Posterior cingulate gyrus (tissue), 11 donors: ENCODE data around the gene CHST6.
"Not testable (repeated sequence)": the region's sequence is repeated elsewhere in the genome, so short reads cannot be mapped to it uniquely, and the experiment has no call there.

Experiments used
- DNase-seq, 10 donors: peaks; one replicate each; pipeline versions ENCODE4 v3.0.0 to v3.0.0-alpha.2; 2020 to 2021; ENCODE audit warnings: mixed read lengths in 3 of 10
- intact Hi-C: fragments of 100-400 bp; cut with DNase I; formaldehyde crosslinking; loops from one replicate; pipeline ENCODE4 v1.15.1; 2023

CHST6 gene

GRCh38 chr16:75456971-75457370 is 38.3 kb downstream of the CHST6 start:
- intact Hi-C loops = no loop called here
- DNase-seq = no peak

GRCh38 chr16:75456486-75456885 is 38.8 kb downstream of the CHST6 start:
- intact Hi-C loops, DNase-seq: not testable (repeated sequence)

GRCh38 chr16:75455677-75456076 is 39.6 kb downstream of the CHST6 start:
- intact Hi-C loops = no loop called here
- DNase-seq = no peak

DNA sequence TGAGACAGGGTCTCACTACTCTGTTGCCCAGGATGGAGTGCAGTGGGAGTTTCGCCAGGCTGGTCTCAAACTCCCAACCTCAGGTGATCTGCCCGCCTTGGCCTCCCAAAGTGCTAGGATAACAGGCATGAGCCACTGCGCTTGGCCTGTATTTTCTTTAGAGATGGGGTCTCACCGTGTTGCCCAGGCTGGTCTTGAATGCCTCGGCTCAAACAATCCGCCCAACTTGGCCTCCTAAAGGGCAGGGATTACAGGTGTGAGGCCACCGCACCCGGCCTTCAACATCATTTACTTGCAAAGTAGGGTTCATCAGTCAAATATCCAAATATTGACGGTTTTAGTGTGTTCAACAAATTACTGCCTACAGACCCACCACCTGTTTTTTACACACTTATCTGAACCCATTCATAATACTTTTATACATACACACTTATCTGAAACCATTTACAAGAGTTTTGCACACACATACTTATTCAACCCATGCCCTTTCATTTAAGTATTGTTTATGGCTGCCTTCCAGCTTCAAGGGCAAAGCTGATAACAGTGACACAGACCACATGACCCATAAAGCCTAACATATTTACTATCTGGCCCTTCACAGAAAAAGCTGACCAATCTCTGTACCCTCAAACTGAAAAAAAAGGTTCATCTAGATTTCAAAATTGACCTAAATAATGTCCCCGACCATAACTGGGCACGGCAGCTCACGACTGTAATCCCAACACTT is 42.6 kb downstream of the CHST6 start:
- intact Hi-C loops = no loop called here
- DNase-seq = no peak

DNA sequence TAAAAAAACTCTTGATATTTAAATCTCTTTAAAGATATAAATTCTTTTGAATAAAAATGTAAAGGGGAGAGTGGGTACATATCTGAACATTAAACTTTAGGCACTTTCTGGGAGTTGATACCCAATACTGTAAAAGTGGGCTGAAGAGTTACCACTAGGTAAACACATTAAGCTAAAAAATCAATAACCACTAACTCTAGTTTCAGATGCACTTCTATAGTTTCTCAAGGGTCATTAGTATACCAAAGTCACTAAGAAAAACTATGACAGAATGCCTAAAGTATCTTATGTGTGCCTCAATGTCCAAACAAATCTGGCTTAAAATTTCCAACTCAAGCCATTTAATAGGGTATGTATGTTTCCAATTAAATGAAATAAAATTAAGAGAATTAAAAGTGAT is 48.8 kb downstream of the CHST6 start:
- intact Hi-C loops = no loop called here
- DNase-seq = no peak

DNA sequence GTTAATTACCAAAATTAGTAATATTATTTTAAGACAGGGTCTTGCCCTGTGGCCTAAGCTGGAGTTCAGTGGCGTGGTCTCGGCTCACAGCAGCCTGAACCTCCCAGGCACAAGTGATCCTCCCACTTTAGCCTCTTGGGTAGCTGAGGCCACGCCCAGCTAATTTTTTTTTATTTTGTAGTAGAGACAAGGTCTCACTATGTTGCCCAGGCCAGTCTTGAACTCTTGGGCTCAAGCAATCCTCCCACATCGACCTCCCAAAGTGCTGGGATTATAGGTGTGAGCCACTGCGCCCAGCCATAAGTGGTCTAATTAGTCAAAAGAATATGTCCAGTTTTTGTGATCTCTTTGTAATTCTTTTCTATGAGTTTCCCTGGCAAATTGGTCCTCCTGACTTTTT is 49.9 kb downstream of the CHST6 start:
- intact Hi-C loops = no loop called here

GRCh38 chr16:75443298-75443697 is 51.9 kb downstream of the CHST6 start:
- DNase-seq = no peak
- intact Hi-C loops = no loop called here

More for the DNA sequence above, 49.9 kb downstream of the CHST6 start:
- DNase-seq = no peak

DNA sequence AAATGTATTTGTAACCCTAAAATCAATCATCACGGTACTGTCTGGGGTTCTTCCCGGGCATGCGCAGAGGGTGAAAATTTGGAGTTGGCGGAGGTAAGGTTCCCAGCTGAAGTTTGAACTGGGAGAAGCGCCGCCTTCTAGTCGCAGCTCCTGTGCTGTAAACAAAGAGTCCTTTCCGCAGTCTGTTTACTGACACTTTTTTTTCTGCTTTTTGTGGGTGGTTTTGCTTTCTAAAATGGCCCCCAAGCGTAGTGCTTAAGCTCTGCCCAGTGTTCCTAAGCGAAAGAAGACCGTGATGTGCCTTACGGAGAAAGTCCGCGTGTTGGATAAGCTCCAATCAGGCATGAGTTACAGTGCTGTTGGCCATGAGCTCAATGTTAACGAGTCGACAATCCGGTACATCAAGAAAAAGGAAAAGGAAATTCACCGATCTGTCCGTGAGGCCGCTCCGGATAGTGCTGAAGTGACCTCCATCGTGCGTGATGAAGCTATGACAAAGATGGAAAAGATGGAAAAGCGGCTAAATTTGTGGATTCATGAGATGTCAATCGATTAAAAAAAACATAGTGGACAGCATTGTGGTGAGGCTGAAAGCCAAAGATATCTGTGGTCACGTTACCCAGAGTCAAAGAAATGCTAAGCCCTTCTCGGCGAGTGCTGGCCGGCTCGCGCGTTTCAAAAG is 61.4 kb downstream of the CHST6 start:
- peak in 6 of 10 donors; percentile 16 to 87 (median 48) for DNase-seq
- intact Hi-C loops = loop anchor here (2.0 kb wide), 1 partner anchor 31 kb away; the partner anchor contains the start of gene TMEM170A

DNA sequence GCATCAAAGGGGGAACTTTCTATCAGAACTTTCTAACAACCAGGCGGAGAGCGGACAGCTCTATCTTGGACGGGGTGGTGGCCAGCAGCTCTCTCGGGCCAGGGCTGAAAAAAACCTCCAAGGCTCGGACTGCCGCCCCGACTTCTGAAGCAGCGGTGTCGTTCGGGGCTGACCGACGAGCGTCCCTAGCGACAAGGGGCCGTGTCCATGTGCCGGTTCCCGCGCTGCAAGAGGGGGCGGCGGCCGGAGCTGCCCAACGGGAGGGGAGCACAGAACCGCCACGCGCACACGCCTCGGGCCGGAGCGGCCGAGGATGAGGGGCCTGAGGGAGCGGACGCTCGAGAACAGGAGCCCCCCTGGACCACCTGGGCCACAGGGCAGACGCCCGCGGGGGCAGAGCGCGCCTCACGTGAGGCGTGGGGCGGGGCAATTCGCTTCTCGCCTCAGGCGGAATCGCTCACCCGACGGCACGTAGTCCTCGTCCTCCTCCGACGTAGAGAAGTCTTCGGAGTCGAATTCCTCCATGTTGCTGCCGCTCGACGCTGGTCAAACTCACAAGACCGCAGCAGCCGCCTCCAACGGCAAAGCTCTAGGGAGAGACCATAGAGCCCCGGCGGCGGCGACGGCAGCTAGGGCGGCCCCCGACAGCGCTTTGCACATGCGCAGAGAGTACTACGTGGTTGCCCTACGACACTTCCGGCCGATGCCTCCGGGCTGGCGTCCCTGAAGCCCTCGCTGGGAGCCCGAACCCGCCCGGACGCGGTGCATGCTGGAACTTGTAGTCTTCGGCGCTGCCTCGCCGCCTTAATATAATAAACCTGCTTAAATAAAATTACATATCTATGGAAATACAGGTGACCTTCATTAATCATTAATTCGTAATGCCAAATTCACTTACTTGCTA is 62.2 kb downstream of the CHST6 start, which contains the start of gene CFDP1:
TSS of gene CFDP1 (minus strand) at position 676 of the 904 bp plus-strand sequence. CDS start at position 525, 151 bp downstream.
- intact Hi-C loops = loop anchor here (2.0 kb wide), 1 partner anchor 32 kb away; the partner anchor contains the start of gene TMEM170A
- peak; percentile 94 to 99 (median 97) for DNase-seq

DNA sequence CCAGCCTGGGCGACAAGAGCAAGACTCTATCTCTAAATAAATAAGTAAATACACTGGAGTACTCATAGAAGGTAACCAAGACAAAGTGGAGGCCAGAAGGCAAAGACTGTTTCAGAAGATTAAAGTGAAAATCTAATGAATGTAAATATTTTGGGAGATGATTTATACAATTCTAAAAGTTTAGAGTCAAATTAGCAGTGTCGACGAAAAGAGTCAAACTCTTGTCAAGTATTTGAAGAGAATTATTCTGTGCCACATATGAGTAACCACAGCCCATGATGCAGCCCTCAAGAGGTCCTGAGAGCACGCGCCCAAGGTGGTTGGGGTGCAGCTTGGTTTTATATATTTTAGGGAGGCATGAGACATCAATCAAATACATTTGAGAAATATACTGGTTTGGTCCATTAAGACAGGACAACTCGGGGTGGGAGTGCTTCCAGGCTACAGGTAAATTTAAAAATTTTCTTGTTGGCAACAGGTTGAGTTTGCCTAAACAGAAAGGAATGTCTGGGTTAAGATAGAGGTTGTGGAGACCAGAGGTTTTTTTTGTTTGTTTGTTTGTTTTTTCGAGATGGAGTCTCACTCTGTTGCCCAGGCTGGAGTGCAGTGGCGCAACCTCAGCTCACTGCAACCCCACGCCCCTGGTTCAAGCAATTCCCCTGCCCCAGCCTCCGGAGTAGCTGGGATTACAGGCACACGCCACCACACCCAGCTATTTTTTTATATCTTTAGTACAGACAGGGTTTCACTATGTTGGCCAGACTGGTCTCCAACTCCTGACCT is 65.4 kb downstream of the CHST6 start:
- intact Hi-C loops = no loop called here

GRCh38 chr16:75426524-75426923 is 68.7 kb downstream of the CHST6 start:
- DNase-seq, intact Hi-C loops: not testable (repeated sequence)

More for the DNA sequence above, 65.4 kb downstream of the CHST6 start:
- DNase-seq = no peak

- DNase-seq, intact Hi-C loops: not testable (repeated sequence)
Observed at GRCh38 chr16:75424105-75424762, 71.0 kb downstream of the CHST6 start.

DNA sequence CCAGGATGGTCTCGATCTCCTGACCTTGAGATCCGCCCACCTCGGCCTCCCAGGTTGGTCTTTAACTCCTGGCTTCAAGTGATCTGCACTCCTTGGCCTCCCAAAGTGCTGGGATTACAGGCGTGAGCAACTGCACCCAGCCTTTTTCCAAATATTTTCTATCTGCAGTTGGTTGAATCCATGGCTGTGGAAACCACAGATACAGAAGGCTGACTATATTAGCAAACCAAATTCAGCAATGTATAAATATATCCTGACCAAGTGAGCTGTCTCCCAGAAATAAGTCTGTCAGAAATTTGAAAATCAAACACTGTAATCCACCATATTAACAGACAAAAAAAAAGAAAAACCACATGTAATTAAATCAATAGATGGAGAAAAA is 71.5 kb downstream of the CHST6 start:
- no peak for DNase-seq

More for the DNA sequence above, 71.5 kb downstream of the CHST6 start:
- intact Hi-C loops = no loop called here
